Suppressor macrophage treated with lipopolysaccharide for 4 hours (primary cell): ENCODE results near the gene IPMK.

Experiments
- DNase-seq: peaks from one replicate; pipeline ENCODE4 v3.0.0-alpha.2; 2020

IPMK gene

DNA sequence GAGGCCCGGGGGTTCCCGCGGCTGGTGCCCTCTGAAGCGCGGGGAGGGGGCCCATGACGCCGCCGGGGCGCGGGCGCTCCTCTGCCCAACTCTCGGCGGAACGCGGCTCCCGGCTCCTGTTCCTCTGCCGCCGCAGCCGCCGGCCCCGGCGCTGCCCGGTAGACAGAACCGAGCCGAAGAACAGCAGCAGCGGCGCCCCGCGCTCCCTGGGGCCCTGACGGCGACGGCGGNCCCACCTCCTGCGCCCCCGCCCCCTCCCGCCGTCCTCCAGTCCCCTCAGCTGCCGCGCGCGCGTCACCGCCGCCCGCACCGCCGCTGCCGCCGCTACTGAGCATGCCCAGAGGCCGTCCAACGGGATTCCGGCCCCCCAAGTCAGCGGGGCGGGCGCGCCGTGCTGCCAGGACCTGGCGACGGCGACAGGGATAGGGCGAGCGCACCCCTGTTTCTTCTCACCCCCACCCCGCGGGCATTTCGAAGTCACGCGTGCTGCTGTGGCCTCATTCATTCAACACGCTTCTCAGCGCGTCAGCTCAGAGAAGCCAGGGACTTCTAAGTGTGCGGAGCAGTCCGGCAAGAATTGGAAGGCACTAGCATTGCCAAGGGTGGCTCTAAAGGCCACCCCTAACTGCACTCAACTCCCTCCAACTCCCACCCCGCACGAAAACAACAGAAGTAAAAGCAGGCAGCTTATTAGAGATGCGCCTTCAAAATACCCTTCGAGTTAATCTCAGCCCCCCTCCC is at the start of gene IPMK:
TSS of gene IPMK (minus strand) at position 182 of the 741 bp plus-strand sequence. CDS start 283 bp downstream, outside the sequence.
- peak; percentile 98 for DNase-seq

DNA sequence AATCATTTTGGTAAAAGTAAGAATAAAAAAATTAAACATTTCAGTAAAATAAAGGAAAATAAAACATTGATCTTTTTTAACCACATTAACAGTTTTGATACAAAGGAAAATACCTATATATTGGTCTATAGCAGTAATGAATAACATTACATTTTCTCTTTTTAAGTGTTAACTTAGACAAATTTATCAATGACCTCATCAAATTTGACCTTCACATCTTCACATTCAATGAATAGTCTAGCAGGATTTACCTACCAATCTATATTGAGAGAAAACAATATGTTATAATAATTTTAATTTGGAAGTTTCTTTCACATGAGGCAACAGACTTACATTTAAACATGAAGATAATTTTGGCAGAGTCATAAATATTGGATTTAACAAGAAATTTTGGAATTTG is 49.2 kb upstream of the IPMK start:
- DNase-seq = no peak

DNA sequence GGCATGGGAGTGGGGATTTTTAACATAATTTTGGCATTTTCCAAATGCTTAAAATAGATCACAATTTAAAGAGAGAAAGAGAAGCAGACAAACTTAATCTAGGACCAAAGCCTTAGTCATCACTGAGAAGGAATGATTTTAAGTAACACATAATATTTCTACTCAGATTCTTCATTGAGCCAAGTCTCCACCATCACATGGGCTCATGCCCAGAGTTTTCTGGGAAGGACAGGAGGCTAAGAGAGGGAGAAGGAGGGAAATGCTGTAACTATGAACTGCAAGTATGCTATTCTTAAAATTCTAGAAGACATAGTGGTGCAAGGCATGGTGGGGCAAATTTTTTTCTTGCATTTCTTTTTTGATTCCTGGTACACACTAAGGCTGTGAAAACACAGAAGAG is 43.3 kb upstream of the IPMK start:
- DNase-seq = no peak

DNA sequence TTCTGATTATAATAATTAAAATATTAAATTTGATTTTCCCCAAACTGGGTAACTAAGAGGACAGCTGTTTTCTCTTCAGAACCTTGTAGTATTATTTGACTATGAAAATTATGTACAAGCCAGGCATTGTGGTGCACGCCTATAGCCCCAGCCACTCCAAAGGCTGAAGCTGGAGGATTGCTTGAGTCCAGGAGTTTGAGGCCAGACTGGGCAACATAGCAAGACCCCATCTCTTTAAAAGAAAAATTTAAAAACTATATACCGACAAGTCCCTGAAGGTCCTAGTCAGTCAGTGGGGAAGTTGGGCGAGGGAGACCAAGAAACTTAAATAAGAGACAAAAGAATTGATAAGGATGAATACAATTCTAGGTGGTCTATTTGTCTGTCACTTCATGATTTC is 40.0 kb upstream of the IPMK start:
- no peak for DNase-seq

DNA sequence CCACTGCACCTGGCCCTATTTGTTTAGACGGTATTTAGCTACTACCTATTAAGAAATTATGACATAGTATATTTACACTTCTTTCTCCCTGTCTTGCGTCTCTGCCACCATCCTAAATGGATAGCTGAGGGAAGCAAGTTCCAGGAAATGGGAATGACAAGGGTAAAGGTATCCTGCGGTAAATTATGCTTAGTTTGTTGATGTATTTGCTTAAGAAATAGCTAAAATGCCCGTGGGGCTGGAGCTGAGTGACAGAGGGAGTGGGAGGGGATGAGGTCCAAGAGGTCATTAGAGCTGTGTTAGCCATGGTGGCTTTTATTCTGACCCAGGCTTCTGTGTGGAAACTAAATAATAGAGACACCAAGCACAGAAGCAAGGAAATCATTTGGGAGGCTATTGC is 38.1 kb upstream of the IPMK start:
- no peak for DNase-seq

DNA sequence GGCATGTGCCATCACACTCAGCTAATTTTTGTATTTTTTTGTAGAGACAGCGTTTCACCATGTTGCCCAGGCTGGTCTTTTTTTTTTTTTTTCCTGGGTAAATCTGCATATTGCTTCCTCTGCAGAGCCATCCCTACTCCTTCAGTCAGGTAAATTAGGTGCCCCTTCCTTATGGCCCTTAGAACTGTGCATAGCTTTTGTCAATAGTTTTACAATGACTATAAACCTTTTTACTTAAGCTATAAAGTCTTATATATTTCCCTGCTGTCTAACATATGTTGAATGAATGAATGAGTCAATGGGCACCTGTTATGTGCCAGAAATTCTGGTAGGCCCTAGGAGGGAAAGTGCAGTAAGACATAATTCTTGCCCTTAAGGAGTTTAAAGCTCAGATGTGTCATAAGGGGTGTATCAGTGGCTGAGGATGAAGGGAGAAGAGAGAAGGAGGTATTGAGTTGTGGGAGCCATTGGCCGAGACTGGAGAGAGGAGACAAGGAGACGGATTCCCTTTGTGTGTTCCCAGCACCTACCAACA is 36.5 kb upstream of the IPMK start:
- no peak for DNase-seq

DNA sequence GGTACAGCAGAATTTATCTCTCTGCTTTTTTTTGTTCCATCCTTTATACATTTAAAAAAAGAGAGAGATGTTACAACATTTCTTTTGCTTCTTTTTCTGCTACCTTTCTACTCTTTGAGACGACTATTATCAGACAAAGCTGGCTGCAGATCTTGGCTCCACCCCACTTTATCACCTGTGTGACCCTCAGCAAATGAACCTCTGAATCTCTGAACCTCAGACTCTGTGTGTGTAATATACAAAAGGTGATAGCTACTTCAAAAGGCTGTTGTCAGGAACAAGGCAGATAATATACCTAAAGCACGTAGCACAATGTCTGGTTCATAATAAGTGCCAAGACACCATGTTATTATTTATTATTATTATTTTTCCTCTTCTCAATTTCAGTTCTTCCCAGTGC is 34.6 kb upstream of the IPMK start:
- no peak for DNase-seq

DNA sequence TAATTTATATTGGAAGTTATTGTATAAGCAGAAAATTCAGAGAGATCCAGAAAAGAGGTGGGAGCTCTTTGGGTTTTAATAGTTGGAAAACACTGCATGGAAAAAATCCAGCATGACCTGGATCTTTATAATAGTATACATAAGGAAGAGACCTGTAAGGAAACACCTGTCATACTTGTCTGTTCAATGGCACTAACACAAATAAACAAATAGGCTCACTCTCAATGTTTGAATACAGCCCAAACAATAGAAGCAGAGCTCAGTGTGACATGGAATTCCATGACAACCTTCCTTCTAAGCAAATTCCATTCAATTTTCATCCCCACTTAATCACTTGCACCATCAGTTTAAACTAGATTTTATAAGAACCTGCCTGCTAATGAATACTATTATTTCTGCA is 33.0 kb upstream of the IPMK start:
- no peak for DNase-seq

DNA sequence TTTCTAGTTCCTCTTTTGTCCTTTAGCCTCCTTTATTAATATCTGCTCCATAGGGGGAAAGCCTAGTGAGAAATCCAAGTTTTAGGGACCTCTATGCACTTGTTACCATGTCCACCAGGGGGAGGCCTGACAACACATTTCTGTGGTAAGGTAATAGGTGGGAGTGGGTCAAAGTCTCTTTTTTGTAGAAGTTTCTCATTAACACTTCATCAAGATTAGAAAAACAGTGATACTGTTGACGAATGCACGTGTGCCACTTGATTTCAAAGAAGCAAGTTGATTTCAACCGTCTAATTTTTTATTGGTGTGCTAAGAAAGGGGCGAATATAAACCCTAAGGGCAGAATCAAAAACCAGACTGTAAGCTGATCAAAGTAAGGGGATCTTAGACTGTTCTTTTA is 31.9 kb upstream of the IPMK start:
- peak; percentile 76 for DNase-seq

DNA sequence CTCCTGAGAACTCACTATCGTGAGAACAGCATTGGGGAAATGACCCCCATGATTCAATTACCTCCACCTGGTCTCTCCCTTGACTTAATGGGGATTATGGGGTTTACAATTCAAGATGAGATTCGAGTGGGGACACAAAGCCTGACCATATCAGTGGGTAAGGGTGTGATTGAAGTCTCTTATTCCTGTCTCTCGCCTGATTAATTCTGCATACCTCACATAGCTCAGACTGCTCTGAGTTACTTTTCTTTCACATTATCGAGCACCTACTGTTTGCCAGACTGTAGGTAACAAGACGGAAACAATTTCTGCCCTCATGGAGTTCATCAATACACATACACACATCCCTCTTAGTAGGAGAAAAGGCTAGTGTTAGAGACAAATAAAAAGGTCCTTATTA is 26.3 kb upstream of the IPMK start:
- DNase-seq = no peak

DNA sequence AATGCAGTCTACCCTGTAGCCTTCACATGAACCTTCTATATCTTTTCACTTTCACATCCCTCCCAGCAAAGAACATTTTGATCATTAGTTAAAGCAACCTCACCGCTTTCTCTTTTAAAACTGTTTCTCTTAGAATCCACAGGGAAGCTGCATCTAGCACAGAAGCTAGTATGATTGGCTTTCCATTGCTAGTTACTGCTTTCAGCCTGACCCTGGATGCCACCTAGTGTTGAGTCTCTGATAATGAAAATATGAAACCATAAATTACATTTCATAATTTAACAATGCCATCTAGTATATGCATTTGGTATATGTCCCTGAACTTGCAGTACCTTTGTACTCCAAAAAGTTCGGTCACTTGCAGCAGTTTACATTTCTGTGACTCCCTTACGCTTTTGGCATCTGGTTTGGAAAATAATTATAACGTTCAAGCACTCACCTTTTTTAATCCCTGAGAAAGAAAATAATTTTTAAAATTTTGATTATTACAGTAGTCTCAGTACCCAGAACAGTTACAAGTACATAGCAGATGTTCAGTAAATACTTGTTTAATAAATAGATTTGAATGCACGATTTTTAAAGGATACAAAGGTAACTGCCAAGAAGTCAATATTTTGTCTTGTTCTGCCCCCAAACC is 24.0 kb upstream of the IPMK start:
- DNase-seq = peak; percentile 73

DNA sequence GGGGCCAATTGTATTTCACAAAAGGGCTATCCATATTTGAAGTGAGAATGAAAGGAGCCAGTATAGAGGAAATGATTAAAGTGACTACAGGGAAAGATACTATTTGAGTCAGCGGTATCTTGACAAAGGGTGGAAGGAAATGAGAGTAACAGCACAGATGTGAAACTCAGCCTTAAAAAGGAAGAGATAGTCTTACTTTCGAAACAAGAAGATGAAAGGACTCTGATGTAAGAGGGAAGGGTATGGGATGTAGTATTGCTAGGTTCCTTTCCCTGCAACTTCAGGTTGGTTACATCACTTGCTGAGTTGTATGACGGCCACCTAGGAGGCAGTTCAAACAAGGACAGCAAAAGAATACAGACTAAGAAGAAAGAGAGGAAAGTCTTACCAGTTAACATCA is 14.9 kb upstream of the IPMK start:
- peak; percentile 88 for DNase-seq

DNA sequence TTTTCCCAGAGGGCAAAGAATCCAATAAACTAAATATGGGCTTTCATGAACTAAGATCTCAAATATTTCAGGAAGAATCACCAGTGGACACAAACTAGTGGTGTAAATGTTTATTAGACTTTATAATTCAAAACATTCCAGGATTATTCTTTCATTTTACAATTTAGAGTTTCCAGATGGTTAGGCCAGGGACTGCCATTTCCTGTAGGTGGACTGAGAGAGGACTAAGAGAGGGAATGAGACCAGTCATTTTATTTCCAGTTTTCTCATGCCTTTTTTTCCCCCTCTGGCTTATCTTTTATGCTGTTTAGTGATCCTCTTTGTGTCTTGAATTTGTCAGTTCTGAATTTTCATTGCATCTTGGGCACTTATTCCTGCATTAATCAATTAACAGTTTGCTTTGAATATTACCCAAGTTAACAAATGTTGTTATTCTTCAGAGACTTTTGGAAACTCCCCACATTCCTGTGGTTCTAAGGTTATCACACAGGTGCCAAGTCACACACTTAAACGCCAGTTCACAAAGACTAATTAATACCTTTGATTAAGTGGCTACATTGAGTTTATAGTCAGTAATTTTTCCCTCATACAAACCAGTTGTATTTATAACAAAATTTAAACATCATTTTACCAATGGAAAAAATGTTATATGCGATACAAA is 13.5 kb upstream of the IPMK start:
- no peak for DNase-seq

DNA sequence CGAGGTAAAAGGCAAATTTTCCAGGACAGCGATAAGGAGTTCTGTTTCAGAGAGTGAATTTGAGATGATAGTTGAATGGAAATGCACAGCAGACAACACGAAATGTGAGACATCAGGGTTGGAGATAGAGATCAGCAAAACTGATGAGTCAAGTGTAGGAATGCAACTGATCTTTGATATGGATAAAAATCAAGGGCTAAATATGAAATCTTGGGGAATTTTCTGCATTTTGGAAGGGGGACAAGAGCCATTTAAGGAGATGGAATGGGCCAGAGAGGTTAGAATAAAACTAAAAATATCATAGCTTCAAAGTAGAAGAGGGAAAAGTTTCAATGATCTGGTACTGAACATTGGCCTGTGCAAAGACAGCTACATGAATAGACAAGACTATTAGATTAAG is 12.8 kb upstream of the IPMK start:
- DNase-seq = no peak

DNA sequence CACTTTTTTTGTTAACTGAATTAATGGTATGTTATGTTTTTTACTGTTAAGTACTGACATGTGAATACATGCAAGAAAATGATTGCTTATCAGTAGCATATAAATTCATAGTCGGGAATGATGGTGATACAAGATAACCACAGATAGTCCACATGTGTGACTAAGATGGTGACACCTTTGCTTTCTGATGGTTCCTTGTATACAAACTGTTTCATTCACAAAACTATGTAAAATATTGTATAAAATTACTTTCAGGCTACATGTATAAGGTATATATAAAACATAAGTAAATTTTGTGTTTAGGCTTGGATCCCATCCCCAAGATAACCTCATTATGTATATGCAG is 11.2 kb upstream of the IPMK start:
- DNase-seq = no peak

DNA sequence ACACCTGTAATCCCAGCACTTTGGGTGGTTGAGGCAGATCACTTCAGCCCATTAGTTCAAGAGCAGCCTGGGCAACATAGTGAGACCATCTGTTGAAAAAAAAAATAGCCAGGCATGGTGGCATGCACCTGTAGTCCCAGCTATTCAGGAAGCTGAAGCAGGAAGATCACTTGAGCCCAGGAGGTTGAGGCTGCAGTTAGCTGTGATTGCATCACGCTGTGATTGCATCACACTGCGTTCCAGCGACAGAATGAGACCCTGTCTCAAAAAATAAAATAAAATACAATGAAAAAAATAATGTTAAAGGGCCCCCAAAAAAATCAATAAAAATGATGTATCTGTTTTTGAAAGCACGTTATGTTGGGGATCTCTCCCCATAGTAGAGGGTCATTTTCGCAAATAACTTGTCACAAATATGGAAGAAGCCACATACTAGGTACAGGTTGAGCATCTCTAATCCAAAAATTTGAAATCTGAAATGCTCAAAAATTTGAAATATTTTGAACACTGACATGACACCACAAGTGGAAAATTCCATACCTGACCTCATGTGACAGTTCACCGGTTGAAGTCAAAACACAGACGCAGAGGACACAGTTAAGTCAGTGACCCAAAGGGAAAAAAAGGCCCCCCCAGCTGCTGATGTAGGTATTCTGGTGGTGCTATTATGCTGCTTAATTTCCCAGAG is 10.7 kb upstream of the IPMK start:
- no peak for DNase-seq

DNA sequence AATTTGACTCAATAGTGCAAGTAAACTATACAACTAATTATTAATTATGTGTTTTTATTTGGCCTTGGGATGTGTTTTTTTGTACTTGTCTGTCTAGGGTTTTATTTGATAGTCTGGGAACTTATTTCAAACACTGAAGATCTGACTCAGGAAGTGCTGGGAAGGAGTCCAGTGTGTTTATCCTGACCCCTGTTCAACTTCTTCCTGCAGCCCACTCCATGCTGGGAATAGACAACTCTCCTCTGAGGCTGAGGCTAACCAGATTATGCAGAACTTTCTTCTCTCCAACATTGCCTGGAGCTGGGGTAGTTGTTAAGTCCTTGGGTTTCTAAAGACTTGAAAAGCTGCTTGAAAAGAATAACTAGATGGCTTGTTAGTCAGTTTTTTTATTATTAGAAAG is 8.2 kb upstream of the IPMK start:
- DNase-seq = no peak

DNA sequence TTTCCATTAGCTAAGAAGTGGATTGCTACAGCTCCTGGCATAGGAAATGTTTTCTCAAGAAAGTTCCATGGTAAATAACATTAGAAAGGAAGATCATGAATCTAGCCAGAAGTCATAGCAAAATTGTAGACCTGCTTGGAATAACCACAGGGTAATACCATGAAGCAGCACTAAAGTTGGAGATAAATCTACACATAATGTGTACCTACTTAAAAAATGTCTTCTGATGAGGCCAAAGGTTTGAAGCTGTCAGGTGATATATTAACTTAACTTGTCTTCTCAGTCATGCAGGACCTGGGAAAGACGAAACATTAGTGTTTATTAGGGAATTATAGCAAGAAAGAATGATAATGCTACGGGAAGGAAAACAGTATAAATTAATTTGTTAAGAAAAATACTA is 7.6 kb upstream of the IPMK start:
- DNase-seq = no peak

DNA sequence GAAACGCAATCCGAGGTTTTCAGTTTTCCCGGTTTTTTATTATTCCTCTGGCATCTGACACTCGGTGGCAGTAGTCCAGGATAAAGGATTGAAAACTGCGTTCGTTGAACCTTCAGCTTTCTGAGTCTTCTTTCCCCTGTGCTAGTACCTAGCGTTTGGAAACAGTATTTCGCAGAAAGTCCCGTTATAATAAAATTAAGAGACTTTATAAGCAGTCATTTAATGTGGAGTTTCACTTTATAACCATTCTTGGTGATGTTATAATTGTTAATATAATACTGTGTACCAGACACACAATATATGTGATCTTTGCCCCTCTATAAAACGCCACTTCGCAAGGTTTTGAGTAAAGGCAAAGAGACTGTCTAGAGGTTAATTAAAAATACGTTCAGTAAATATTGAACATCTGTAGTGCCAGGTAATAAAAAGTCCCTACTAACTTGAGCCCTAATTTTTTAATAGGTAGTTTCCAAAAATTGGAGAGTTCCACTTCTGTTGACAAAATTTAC is 2.1 kb upstream of the IPMK start:
- no peak for DNase-seq

DNA sequence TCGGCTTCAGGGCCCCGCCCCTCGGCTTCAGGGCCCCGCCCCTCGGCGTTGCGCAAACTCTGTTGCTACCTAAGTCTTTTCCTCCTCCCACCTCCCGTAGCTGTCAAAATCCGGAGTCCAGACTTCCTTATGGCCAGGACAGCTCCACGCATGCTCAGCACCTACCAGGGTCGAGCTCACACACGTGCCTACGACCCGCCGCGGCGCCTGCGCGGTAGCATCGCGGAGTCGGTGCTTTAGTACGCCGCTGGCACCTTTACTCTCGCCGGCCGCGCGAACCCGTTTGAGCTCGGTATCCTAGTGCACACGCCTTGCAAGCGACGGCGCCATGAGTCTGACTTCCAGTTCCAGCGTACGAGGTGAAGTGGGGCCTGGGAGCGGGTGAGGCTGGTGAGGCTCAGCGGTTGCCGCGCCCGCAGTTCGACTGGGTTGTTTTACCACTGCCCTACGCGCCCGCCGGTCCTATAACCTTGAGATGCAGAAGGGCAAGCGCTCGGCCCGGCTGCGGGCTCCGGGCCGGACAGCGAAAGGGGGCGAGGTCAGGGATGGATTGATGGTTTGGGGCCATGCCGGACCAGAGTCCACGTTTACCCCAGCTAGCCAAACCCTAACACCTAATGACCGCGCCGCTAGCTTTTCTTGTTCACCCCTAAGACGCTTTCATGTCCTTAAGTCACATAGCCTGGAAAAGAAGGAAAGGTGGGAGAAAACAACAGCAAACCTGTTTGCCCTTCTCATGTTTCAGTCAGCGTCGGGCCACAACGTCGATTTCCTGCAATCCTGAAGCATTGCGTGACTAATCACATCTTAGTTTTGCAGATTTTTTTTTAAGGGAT is 1.5 kb upstream of the IPMK start, which contains the start of gene CISD1:
TSS of gene CISD1 (plus strand) at position 217 of the 836 bp plus-strand sequence. CDS start at position 329, 112 bp downstream.
- peak; percentile 99 for DNase-seq

DNA sequence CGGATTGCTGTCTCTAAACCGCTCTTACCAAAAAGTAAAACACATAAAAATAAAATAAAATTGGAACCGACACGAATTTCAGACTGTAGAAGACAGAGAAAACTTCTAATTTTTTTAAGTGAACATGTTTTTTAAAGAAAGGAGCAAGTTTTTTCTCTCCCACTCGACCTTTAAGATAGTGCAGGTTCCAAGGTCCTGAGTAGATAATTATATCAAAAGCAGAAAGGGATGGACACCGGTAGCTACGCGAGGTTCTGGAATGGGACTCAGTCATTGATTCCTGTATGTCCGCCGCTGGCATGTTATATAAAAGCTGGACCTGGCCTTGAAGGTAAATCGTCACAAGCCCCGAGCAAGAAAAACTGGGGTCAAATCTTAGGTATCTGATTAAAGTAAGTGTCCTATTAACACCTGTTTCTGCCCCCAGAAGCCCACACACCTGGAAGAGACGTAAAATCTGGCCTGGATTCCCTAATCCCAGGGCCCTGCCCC is 806 bp upstream of the IPMK start:
- DNase-seq = no peak
